ENCODE data around the gene CRKL. TPM values are rescaled to one million over a fixed set of nuclear protein-coding genes. Genes with fewer than 3 reads are reported as not detected.

The CRKL gene
- total RNA-seq, 1 donor from 2014 or later, result 59.5 TPM

DNA sequence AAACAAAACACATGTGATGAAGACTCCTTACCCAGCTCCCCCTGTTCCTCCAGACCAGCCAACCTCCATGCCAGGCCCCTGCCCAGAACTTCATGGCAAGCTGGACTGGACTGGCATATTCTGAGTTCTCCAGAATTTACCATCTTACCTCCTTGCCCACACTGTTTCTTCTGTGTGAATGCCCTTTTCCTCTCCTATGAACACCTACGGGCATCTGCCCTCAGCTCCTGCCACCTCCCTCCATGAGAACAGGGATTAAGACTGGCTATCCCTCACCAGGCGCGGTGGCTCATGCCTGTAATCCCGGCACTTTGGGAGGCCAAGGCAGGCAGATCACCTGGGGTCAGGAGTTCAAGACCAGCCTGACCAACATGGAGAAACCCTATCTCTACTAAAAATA lies 43.4 kb downstream of the CRKL start:
- H3K27ac ChIP-seq (ENCODE audit: low read depth, low read length), result no peak overlapping the region
- Mint-ChIP-seq H3K9me3 (ENCODE audit: unreplicated experiment) (no peaks in the 10 kb centered on the region), H3K36me3 (ENCODE audit: low read depth, unreplicated experiment) (peaks cover under 1% of the 10 kb centered on the region), H3K27me3 (ENCODE audit: low read depth, unreplicated experiment) (peaks cover 18% of the 10 kb centered on the region), H3K4me3 (ENCODE audit: unreplicated experiment) (no peak overlapping the region), H3K4me1 (ENCODE audit: low read depth, unreplicated experiment) (peaks cover 2% of the 10 kb centered on the region), H3K27ac (ENCODE audit: unreplicated experiment) (peak overlapping the region; percentile 38)
- peaks cover 14% of the 10 kb centered on the region for H3K27me3 ChIP-seq (ENCODE audit: insufficient read depth, low read length)
- no peaks in the 10 kb centered on the region for H3K79me2 ChIP-seq (ENCODE audit: insufficient read depth, low read length)
- TF ChIP-seq EZH2 (IDR thresholded peaks at IDR 0.05; ENCODE audit: insufficient read depth, low read length), result no peak
- no peaks in the 10 kb centered on the region for H3K36me3 ChIP-seq (ENCODE audit: insufficient read depth, low read length)
- no peak overlapping the region for H3K4me2 ChIP-seq (ENCODE audit: low read length)
- H4K20me1 ChIP-seq (ENCODE audit: insufficient read depth, low read length), result peaks cover 8% of the 10 kb centered on the region
- FAIRE-seq (no peak), DNase-seq (ENCODE audit: low read depth) (no peak)
- H3K4me1 ChIP-seq (ENCODE audit: insufficient read depth, low read length), result peaks cover 14% of the 10 kb centered on the region
- H3K9me3 ChIP-seq (ENCODE audit: insufficient read depth, low read depth, low read length), result no peaks in the 10 kb centered on the region
- H3K9ac ChIP-seq (ENCODE audit: low read length), result no peak overlapping the region
- H2AFZ ChIP-seq (ENCODE audit: low read depth, low read length), result no peak overlapping the region
- H3K4me3 ChIP-seq (ENCODE audit: insufficient read depth, low read depth, low read length), result no peak overlapping the region

DNA sequence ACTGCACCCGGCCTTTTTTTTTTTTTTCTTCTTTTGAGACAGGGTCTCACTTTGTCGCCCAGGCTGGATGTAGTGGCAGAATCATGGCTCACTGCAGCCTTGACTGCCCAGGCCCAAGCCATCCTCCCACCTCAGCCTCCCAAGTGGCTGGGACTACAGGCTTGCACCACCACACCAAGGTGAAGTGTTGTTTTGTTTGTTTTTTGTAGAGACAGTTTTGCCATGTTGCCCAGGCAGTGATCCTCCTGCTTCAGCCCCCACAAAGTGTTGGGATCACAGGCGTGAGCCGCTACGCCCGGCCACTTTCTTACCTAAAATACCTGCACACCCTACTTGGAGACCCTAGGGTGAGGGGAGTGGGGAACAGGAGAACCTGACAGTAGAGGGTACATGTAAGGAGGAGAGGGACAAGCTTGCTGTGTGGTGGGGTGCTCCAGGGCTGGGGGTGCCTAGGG lies 45.3 kb downstream of the CRKL start:
- Mint-ChIP-seq H3K27me3 (ENCODE audit: low read depth, unreplicated experiment) (peaks cover 27% of the 10 kb centered on the region), H3K4me3 (ENCODE audit: unreplicated experiment) (no peak overlapping the region), H3K4me1 (ENCODE audit: low read depth, unreplicated experiment) (peaks cover 2% of the 10 kb centered on the region), H3K27ac (ENCODE audit: unreplicated experiment) (no peak overlapping the region), H3K36me3 (ENCODE audit: low read depth, unreplicated experiment) (no peaks in the 10 kb centered on the region), H3K9me3 (ENCODE audit: unreplicated experiment) (no peaks in the 10 kb centered on the region)
- H4K20me1 ChIP-seq (ENCODE audit: insufficient read depth, low read length), result no peaks in the 10 kb centered on the region
- H3K9me3 ChIP-seq (ENCODE audit: insufficient read depth, low read depth, low read length), result no peaks in the 10 kb centered on the region
- peaks cover 6% of the 10 kb centered on the region for H3K4me1 ChIP-seq (ENCODE audit: insufficient read depth, low read length)
- H3K36me3 ChIP-seq (ENCODE audit: insufficient read depth, low read length), result no peaks in the 10 kb centered on the region
- no peak overlapping the region for H3K27ac ChIP-seq (ENCODE audit: low read depth, low read length)
- H3K4me2 ChIP-seq (ENCODE audit: low read length), result no peak overlapping the region
- FAIRE-seq (no peak), DNase-seq (ENCODE audit: low read depth) (no peak)
- H3K4me3 ChIP-seq (ENCODE audit: insufficient read depth, low read depth, low read length), result no peak overlapping the region
- TF ChIP-seq EZH2 (IDR thresholded peaks at IDR 0.05; ENCODE audit: insufficient read depth, low read length) (no peak), CTCF (IDR thresholded peaks at IDR 0.05; ENCODE audit: insufficient read depth, low read depth, low read length) (no peak)
- peaks cover 14% of the 10 kb centered on the region for H3K27me3 ChIP-seq (ENCODE audit: insufficient read depth, low read length)
- H2AFZ ChIP-seq (ENCODE audit: low read depth, low read length), result no peak overlapping the region
- no peaks in the 10 kb centered on the region for H3K79me2 ChIP-seq (ENCODE audit: insufficient read depth, low read length)
- H3K9ac ChIP-seq (ENCODE audit: low read length), result no peak overlapping the region

DNA sequence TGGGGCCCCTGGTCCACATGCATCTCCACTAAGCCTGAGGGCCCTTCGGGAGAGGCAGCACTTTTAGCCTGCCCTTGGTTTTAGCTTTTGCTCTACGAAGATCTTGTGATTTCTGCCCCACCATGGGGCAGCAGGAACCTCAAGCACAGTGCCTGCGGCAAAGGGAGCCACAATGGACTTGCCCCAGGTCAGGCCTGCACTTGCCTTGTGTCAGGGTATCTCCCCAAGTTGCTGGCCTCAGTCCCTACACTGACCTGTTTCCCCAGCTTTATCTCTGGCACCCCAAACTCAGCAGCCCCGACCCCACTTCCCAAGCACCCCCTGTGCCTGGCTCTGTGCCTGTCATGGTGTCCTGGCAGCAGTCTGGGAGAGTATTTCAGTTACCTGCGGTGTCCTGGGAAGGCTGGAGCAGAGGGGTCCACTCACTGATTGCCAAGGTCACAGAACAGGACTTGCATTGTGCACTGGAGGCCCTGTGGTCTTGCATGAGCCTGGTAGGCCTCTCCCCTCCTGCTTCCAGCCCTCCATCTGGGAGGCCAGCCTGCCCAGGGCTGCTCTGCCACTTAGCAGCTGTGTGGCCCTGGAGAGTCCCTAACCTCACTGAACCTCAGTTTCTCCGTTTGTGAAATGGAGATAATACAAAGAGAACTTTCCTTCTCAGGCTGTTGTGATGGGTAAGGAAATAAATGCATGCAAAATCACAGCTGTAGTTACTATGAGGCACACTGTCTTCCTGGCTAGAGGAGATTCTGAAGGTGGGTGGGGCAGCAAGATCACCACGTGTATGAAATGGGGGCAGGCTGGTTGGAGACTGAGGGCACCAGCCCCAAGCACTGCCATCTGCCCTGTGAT lies 46.2 kb downstream of the CRKL start:
- no peak overlapping the region for H3K27ac ChIP-seq (ENCODE audit: low read depth, low read length)
- no peak for DNase-seq (ENCODE audit: low read depth)
- H3K4me3 Mint-ChIP-seq (ENCODE audit: unreplicated experiment), result peak overlapping the region; percentile 55
- TF ChIP-seq CTCF (IDR thresholded peaks at IDR 0.05; ENCODE audit: insufficient read depth, low read depth, low read length), result no peak
- no peak for TF ChIP-seq EZH2 (IDR thresholded peaks at IDR 0.05; ENCODE audit: insufficient read depth, low read length)
- no peak overlapping the region for H3K4me3 ChIP-seq (ENCODE audit: insufficient read depth, low read depth, low read length)
- no peaks in the 10 kb centered on the region for H3K36me3 ChIP-seq (ENCODE audit: insufficient read depth, low read length)
- no peaks in the 10 kb centered on the region for H3K9me3 Mint-ChIP-seq (ENCODE audit: unreplicated experiment)
- no peaks in the 10 kb centered on the region for H3K36me3 Mint-ChIP-seq (ENCODE audit: low read depth, unreplicated experiment)
- no peak overlapping the region for H3K27ac Mint-ChIP-seq (ENCODE audit: unreplicated experiment)
- peaks cover 2% of the 10 kb centered on the region for H3K4me1 Mint-ChIP-seq (ENCODE audit: low read depth, unreplicated experiment)
- H3K4me1 ChIP-seq (ENCODE audit: insufficient read depth, low read length), result no peaks in the 10 kb centered on the region
- no peak overlapping the region for H3K9ac ChIP-seq (ENCODE audit: low read length)
- H4K20me1 ChIP-seq (ENCODE audit: insufficient read depth, low read length), result no peaks in the 10 kb centered on the region
- H3K9me3 ChIP-seq (ENCODE audit: insufficient read depth, low read depth, low read length), result no peaks in the 10 kb centered on the region
- no peak overlapping the region for H3K4me2 ChIP-seq (ENCODE audit: low read length)
- no peak for FAIRE-seq
- H3K79me2 ChIP-seq (ENCODE audit: insufficient read depth, low read length), result no peaks in the 10 kb centered on the region
- H3K27me3 ChIP-seq (ENCODE audit: insufficient read depth, low read length), result peaks cover 14% of the 10 kb centered on the region
- H2AFZ ChIP-seq (ENCODE audit: low read depth, low read length), result no peak overlapping the region
- peaks cover 31% of the 10 kb centered on the region for H3K27me3 Mint-ChIP-seq (ENCODE audit: low read depth, unreplicated experiment)

Measured in astrocyte (in vitro differentiated cells and primary cell).